ENCODE data around the gene NCBP2.

NCBP2 gene

GRCh38 chr3:196886144-196886543, 56.2 kb downstream of the NCBP2 start:
- no peaks in the 10 kb centered on the region for H3K36me3 ChIP-seq (ENCODE audit: control insufficient read depth, insufficient read depth, low read length)
- H3K9me3 ChIP-seq (ENCODE audit: control insufficient read depth, low read length): no peaks in the 10 kb centered on the region
- no peak overlapping the region for H3K9ac ChIP-seq (ENCODE audit: low read length)
- no peak overlapping the region for H3K4me3 ChIP-seq (ENCODE audit: low read length)
- H3K4me1 ChIP-seq (ENCODE audit: control insufficient read depth, insufficient read depth, low read length): no peaks in the 10 kb centered on the region
- no peaks in the 10 kb centered on the region for H3K27me3 ChIP-seq (ENCODE audit: control insufficient read depth, insufficient read depth, low read length)
